Left ventricle myocardium inferior (tissue), 1 donor: ENCODE measurements around the gene ANXA9. TPM values are rescaled to one million over a fixed set of nuclear protein-coding genes. Genes with fewer than 3 reads are reported as not detected.

ENCODE experiments used
- DNase-seq: peaks from one replicate; pipeline ENCODE4 v3.0.0-alpha.2; 2020
- H3K27ac ChIP-seq: fragments of 200-600 bp; replicated peaks from 2 replicates; pipeline ENCODE4 v1.8.0; 2021
- H3K27me3 ChIP-seq: fragments of 200-600 bp; 2 replicates; pipeline ENCODE4 v1.8.0; 2021; ENCODE audit warnings: low read depth
- H3K36me3 ChIP-seq: fragments of 200-600 bp; 2 replicates; pipeline ENCODE4 v1.8.0; 2021
- H3K4me1 ChIP-seq: fragments of 200-600 bp; 2 replicates; pipeline ENCODE4 v1.8.0; 2021
- H3K4me3 ChIP-seq: fragments of 200-600 bp; 2 replicates; pipeline ENCODE4 v1.8.0; 2021; ENCODE audit warnings: mild to moderate bottlenecking, moderate library complexity
- H3K9me3 ChIP-seq: fragments of 200-600 bp; replicated peaks from 2 replicates; pipeline ENCODE4 v1.8.0; 2021
- CTCF ChIP-seq: fragments of 200-600 bp; IDR thresholded peaks from 2 replicates; pipeline ENCODE4 v1.8.0; 2021; ENCODE audit warnings: antibody characterized with exemption, mild to moderate bottlenecking, borderline replicate concordance
- intact Hi-C: fragments of 100-400 bp; cut with micrococcal nuclease; formaldehyde crosslinking; loops from one replicate; pipeline ENCODE4 v1.11.0; 2022
- total RNA-seq: library from RNA; stranded (reverse); fragmentation: NEBNext Ultra II Directional; extraction: Animal tissue kit (Norgen Biotek cat#: 25700); gene quantifications from one replicate; pipeline ENCODE4 v1.2.1, GENCODE V29; 2021
- donor health status: DM: no; HTN: yes; CAD: no; lungs with severe emphysema.

The ANXA9 gene
- total RNA-seq, 1 donor from 2014 or later, result 0.14 TPM

GRCh38 chr1:150995460-150995859 is 13.4 kb downstream of the ANXA9 start:
- Histone ChIP-seq H3K27me3 (no peaks in the 10 kb centered on the region), H3K36me3 (peaks cover 38% of the 10 kb centered on the region), H3K4me1 (peaks cover 18% of the 10 kb centered on the region), H3K27ac (peak overlapping the region; percentile 73), H3K4me3 (peak overlapping the region; percentile 36), H3K9me3 (no peaks in the 10 kb centered on the region)
- intact Hi-C loops, result no loop called here
- DNase-seq, result no peak
- TF ChIP-seq CTCF, result no peak

- TF ChIP-seq CTCF, result peak; percentile 88
- Histone ChIP-seq H3K4me3 (peak overlapping the region; percentile 36), H3K9me3 (no peaks in the 10 kb centered on the region), H3K27me3 (no peaks in the 10 kb centered on the region), H3K4me1 (peaks cover 18% of the 10 kb centered on the region), H3K27ac (peak overlapping the region; percentile 73), H3K36me3 (peaks cover 42% of the 10 kb centered on the region)
- DNase-seq, result peak; percentile 28
- intact Hi-C loops, result no loop called here
Measured at GRCh38 chr1:150995896-150996295, 13.8 kb downstream of the ANXA9 start.

GRCh38 chr1:150997126-150997872 is 15.2 kb downstream of the ANXA9 start:
- intact Hi-C loops, result no loop called here
- no peak for TF ChIP-seq CTCF
- peaks cover 56% of the 10 kb centered on the region for H3K36me3 ChIP-seq

GRCh38 chr1:150997949-150998348 is 15.9 kb downstream of the ANXA9 start:
- no peak overlapping the region for H3K4me3 ChIP-seq
- DNase-seq, result no peak
- no peaks in the 10 kb centered on the region for H3K9me3 ChIP-seq
- H3K27me3 ChIP-seq, result no peaks in the 10 kb centered on the region
- no peak for TF ChIP-seq CTCF
- intact Hi-C loops, result no loop called here
- H3K36me3 ChIP-seq, result peaks cover 60% of the 10 kb centered on the region
- H3K4me1 ChIP-seq, result peaks cover 36% of the 10 kb centered on the region
- no peak overlapping the region for H3K27ac ChIP-seq

More at GRCh38 chr1:150997126-150997872, 15.2 kb downstream of the ANXA9 start:
- H3K27me3 ChIP-seq, result no peaks in the 10 kb centered on the region
- no peak overlapping the region for H3K27ac ChIP-seq
- no peak for DNase-seq
- no peaks in the 10 kb centered on the region for H3K9me3 ChIP-seq
- peaks cover 29% of the 10 kb centered on the region for H3K4me1 ChIP-seq
- H3K4me3 ChIP-seq, result no peak overlapping the region

GRCh38 chr1:150999051-150999674 is 17.1 kb downstream of the ANXA9 start:
- Histone ChIP-seq H3K27ac (peak overlapping the region; percentile 1), H3K4me3 (no peak overlapping the region), H3K9me3 (no peaks in the 10 kb centered on the region), H3K36me3 (peaks cover 60% of the 10 kb centered on the region), H3K4me1 (peaks cover 48% of the 10 kb centered on the region), H3K27me3 (no peaks in the 10 kb centered on the region)
- DNase-seq, result no peak
- no peak for TF ChIP-seq CTCF
- intact Hi-C loops, result no loop called here
